ENCODE measurements around the gene GLOD5.

The GLOD5 gene

GRCh38 chrX:48754238-48754637 is 7.3 kb upstream of the GLOD5 start:
- DNase-seq (ENCODE audit: low spot score), result no peak

- DNase-seq (ENCODE audit: low spot score), result no peak
These were observed 7.7 kb downstream of the GLOD5 start for GRCh38 chrX:48769230-48769629.

DNA sequence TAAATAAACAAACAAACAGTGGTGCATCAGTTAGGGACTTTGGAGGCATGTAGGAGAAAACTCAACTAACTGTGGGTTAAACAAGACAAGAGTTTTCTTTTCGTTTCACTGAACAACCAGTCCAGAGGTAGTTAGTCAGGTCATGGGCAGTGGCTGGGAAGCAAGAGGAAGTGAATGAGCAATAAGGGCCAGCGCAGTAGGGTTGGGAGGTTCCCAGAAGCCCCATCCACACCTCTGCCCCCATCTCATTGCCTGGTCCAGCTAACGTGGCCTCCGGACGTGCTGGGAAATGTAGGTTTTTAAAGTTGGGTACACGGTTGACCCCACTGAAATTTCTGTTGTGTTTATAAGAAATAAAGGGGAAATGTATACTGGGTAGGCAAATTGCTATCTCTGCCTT is 8.7 kb downstream of the GLOD5 start:
- no peak for DNase-seq (ENCODE audit: low spot score)

GRCh38 chrX:48772602-48773001 is 11.1 kb downstream of the GLOD5 start:
- no peak for DNase-seq (ENCODE audit: low spot score)

- DNase-seq (ENCODE audit: low spot score), result no peak
These were observed 15.4 kb downstream of the GLOD5 start for GRCh38 chrX:48776818-48777439.

DNA sequence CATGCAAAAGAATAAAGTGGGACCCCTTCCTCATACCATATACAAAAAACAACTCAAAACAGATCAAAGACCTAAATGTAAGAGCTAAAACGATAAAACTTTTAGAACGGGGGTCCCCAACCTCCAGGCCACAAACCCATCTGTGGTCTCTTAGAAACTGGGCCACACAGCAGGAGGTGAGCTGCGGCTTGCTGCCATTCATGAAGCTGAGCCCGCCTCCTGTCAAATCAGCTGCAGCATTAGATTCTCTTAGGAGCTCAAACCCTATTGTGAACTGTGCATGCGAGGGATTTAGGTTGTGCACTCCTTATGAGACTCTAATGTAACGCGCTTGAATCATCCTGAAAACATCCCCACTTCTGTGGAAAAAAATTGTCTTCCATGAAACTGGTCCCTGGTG is 17.9 kb downstream of the GLOD5 start:
- no peak for DNase-seq (ENCODE audit: low spot score)

GRCh38 chrX:48781705-48782104 is 20.2 kb downstream of the GLOD5 start:
- DNase-seq (ENCODE audit: low spot score), result peak; percentile 15

- DNase-seq (ENCODE audit: low spot score), result no peak
These were observed 20.7 kb downstream of the GLOD5 start for GRCh38 chrX:48782216-48782615.

DNA sequence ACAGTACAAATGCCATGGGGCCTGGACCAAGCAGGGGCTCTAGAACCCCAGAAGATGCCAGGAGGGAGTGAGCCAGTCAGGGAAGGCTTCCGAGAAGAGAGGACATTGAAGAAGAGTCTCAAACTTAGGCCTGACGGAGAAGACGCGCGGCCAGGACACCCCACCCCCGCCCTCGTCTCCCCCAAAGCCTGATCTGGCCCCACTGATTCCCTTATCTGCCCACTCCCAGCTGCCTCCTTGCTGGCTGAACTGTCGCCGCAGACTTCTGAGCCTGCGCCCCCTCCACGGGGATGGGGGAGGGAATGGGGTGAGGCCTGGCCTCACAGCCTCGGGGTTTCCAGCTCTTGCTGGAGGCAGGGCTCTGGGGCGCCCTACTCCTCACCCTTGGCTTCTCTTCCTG is 21.2 kb downstream of the GLOD5 start:
- DNase-seq (ENCODE audit: low spot score), result peak; percentile 88

- DNase-seq (ENCODE audit: low spot score), result peak; percentile 58
These were observed 23.2 kb downstream of the GLOD5 start for GRCh38 chrX:48784726-48785125.

GRCh38 chrX:48785186-48785539 is 23.6 kb downstream of the GLOD5 start:
- DNase-seq (ENCODE audit: low spot score), result peak; percentile 55

- DNase-seq (ENCODE audit: low spot score), result peak; percentile 78
These were observed 24.1 kb downstream of the GLOD5 start for GRCh38 chrX:48785540-48786214.

DNA sequence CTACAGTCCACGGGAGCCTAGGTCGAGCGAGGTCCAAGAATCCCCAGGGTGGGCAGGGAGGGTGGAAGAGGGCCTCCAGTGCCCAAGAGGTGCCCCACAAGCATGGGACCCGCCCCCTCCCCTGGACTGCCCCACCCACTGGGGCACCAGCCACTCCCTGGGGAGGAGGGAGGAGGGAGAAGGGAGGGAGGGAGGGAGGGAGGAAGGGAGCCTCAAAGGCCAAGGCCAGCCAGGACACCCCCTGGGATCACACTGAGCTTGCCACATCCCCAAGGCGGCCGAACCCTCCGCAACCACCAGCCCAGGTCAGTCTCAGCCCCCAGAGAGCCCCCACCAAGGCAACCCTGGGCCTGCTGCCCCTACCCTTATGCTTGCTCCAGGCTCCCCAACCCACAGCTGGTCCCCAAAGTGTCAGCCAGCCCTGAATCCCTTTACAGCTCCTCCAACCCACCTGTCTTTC is 24.8 kb downstream of the GLOD5 start, which contains the start of gene GATA1:
Gene GATA1, plus strand, starts transcription at position 250 of the 460 bp plus-strand sequence. CDS start 4,520 bp downstream, outside the sequence.
- DNase-seq (ENCODE audit: low spot score), result peak; percentile 79

DNA sequence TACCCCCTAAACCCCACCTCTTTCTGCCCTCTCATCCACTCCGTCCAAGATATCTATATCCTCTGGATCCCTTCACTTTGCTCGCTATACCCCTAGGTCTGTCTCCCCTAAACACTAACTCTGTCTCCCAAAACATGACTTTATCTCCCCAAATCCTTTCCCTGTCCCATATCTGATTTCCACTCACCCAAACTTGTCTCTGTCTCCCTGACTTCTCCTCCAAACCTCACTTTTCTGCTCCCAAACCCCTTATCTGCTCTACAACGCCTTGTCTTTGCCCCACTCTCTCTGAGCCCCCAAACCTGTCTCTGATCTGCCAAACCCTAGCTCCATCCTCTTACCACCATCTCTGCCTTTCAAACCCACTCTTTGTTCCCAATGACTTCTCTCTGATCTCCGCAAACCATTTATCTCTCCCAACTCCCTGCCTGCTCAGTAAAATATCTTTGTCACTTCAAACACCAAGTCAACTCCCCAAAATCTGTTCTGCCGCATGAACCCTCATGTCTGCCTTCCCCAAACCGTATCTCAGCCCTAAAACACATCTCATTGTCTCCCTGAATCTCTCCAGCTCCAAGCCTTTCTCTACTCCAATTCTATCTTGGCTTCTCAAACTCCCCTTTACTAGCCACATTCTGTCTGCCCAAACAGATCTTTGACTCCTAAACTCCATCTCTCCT is 25.4 kb downstream of the GLOD5 start:
- DNase-seq (ENCODE audit: low spot score), result peak; percentile 52

DNA sequence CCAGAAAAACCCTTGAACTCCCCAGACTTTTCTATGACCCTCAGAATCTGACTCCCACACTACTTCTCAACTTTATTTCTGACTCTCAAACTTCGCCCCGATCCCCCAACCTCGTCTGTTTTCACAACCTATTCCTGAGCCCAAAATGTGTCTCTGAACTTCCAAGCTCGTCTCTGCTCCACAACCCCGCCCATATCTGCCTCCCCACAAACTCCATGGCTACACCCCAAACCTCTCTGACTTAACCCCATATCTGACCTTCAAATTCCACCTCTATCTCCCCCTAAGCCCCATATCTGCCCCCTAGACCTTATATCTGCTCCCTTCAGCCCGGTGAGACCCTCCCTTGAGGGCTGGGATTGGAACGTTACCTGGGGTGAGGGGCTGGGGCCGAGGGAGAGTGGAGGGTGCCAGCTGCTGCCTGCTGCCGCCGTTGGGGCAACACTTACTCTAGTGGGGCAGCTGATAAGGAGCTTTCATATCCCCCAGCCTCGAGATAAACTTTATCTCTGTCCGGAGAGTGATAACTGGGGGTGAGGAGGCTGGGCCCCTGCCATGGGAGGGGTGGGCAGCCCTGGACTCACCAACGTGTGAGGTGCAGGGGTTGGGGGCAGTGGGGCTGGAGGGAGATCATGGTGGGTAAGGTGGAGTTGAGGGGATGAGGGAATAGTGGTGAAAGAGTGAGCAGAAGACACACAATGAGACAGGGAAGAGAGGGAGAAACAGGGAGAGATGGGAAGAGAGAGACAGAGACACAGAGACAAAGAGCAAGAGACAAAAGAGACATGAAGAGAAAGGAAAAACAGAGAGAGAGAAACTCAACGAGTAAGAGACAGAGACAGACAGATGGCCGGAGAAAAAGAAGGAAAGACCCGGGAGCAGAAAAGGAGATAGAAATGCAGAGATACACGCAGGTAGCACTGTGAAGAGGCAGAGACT is 26.2 kb downstream of the GLOD5 start:
- peak; percentile 64 for DNase-seq (ENCODE audit: low spot score)

GRCh38 chrX:48789366-48790220 is 28.0 kb downstream of the GLOD5 start:
- peak; percentile 45 for DNase-seq (ENCODE audit: low spot score)

DNA sequence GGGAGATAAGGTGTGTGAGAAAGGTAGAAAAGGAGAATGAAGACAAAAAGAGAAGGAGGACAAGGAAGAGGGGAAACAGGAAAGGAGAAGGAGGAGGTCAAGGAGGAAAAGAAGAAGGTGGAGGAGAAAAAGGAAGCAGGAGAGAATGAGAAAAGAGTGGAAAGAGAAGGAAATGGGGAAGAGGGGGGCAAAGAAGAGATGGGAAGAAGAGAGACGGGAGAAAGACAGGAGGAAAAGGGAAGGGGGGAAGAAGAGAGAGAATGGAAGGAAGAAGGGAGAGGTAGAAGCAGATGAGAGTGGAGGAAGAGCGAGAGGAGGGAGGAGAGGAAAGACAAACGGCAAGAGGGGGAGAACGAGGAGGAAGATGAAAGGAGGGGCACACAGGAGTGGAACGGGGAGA is 28.9 kb downstream of the GLOD5 start:
- DNase-seq (ENCODE audit: low spot score), result no peak

- no peak for DNase-seq (ENCODE audit: low spot score)
These were observed 29.7 kb downstream of the GLOD5 start for GRCh38 chrX:48791063-48791820.

DNA sequence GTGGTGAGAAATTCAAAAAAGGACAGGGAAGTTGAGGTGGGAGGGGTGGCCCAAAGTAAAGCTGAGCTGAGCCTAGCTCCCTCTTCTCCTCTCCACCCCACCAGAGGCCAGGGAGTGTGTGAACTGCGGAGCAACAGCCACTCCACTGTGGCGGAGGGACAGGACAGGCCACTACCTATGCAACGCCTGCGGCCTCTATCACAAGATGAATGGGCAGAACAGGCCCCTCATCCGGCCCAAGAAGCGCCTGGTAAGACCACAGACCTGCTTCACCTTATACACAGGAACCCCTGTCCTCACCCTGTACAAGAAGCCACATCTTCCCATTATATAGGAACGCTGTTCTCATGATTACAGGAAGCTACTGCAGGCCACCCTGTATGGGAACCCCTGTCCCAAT is 30.7 kb downstream of the GLOD5 start:
- no peak for DNase-seq (ENCODE audit: low spot score)

DNA sequence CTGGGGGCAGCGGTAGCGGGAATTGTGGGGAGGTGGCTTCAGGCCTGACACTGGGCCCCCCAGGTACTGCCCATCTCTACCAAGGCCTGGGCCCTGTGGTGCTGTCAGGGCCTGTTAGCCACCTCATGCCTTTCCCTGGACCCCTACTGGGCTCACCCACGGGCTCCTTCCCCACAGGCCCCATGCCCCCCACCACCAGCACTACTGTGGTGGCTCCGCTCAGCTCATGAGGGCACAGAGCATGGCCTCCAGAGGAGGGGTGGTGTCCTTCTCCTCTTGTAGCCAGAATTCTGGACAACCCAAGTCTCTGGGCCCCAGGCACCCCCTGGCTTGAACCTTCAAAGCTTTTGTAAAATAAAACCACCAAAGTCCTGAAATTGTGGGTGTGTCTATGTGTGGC is 32.4 kb downstream of the GLOD5 start:
- no peak for DNase-seq (ENCODE audit: low spot score)

Data from hematopoietic multipotent progenitor cell treated with erythropoietin and hydrocortisone succinate and interleukin-3 and kit ligand, for 17 days (in vitro differentiated cells).